Gastroesophageal sphincter (tissue), 4 donors: Measurements from ENCODE around the gene EXOC4. TPM values are rescaled to one million over a fixed set of nuclear protein-coding genes. Genes with fewer than 3 reads are reported as not detected.

Experiments used
- ATAC-seq: fragments of 150-250 bp; one replicate; pipeline ENCODE4 v1.9.1; 2016; ENCODE audit warnings: mild to moderate bottlenecking, moderate library complexity
- H3K27ac ChIP-seq, 4 donors: fragments of 200-600 bp; sonication (generic) in 3 of 4; 1 replicate in 3 of 4; 2 replicates in 1 of 4; pipeline ENCODE4 v1.5.1; 2016 to 2019
- H3K27me3 ChIP-seq: fragments of 200-600 bp; sonication (generic); one replicate; pipeline ENCODE4 v1.5.1; 2019
- H3K36me3 ChIP-seq, 2 donors: fragments of 200-600 bp; sonication (generic); one replicate each; pipeline ENCODE4 v1.5.1; 2019; ENCODE audit warnings: control low read depth in 1 of 2
- H3K4me1 ChIP-seq, 3 donors: fragments of 200-600 bp; sonication (generic); 1 replicate in 2 of 3; 2 replicates in 1 of 3; pipeline ENCODE4 v1.5.1; 2016 to 2019; ENCODE audit warnings: control low read depth in 2 of 3
- H3K4me3 ChIP-seq, 2 donors: fragments of 200-600 bp; sonication (generic); one replicate each; pipeline ENCODE4 v1.5.1; 2019; ENCODE audit warnings: mild to moderate bottlenecking in 1 of 2, moderate library complexity in 1 of 2
- H3K9me3 ChIP-seq, 3 donors: fragments of 200-600 bp; sonication (generic); one replicate each; pipeline ENCODE4 v1.5.1; 2017 to 2019; ENCODE audit warnings: control low read depth in 2 of 3
- CTCF ChIP-seq, 4 experiments: fragments of 200-600 bp in 2 of 4; fragments of 450-650 bp in 2 of 4; sonication (generic) in 1 of 4; IDR thresholded peaks; one replicate each; pipeline ENCODE4 v1.5.1; 2017 to 2019; ENCODE audit warnings: antibody characterized with exemption in 4 of 4, mild to moderate bottlenecking in 2 of 4, moderate library complexity in 2 of 4
- EP300 ChIP-seq: sonication (generic); formaldehyde crosslinking; IDR thresholded peaks from one replicate; pipeline ENCODE4 v1.6.1; 2017; ENCODE audit warnings: antibody characterized with exemption, mild to moderate bottlenecking
- POLR2A ChIP-seq, 2 donors: fragments of 450-650 bp; IDR thresholded peaks; one replicate each; pipeline ENCODE4 v1.6.1; 2017; ENCODE audit warnings: antibody characterized with exemption in 2 of 2, mild to moderate bottlenecking in 2 of 2, moderate library complexity in 1 of 2
- POLR2AphosphoS5 ChIP-seq: sonication (generic); formaldehyde crosslinking; IDR thresholded peaks from one replicate; pipeline ENCODE4 v1.6.1; 2017; ENCODE audit warnings: antibody characterized with exemption
- WGBS, 2 donors: methylation state at CpG; one replicate each; pipeline ENCODE4 v1.1.5; 2018; ENCODE audit warnings: low coverage in 1 of 2; 5-methylcytosine and 5-hydroxymethylcytosine counted together
- total RNA-seq, 4 donors: library from RNA; depleted of rRNA; stranded (reverse); fragments of >200 nt; gene quantifications; one replicate each; pipeline ENCODE4 v1.1.0, GENCODE V29; 2016

The EXOC4 gene
- total RNA-seq, 4 donors from 2014 or later: 46.3 to 85.8 (median 51.9) TPM

GRCh38 chr7:133330085-133330484, 77.2 kb downstream of the EXOC4 start:
- no peak for ATAC-seq
- no CpG with 5 or more reads among the region's 6 CpGs for WGBS, 2 donors
- H3K4me1 ChIP-seq: no peaks in the 10 kb centered on the region
- peaks cover 0 to 24% of the 10 kb centered on the region in 2 donors for H3K36me3 ChIP-seq
- no peak overlapping the region for H3K4me3 ChIP-seq
- no peaks in the 10 kb centered on the region for H3K27me3 ChIP-seq
- H3K27ac ChIP-seq: no peak overlapping the region
- TF ChIP-seq POLR2A (IDR thresholded peaks at IDR 0.05): no peak
- no peak for TF ChIP-seq POLR2AphosphoS5
- peaks cover 0 to 10% (median 0%) of the 10 kb centered on the region in 3 donors for H3K9me3 ChIP-seq

GRCh38 chr7:133331861-133332260, 79.0 kb downstream of the EXOC4 start:
- no peak overlapping the region for H3K4me3 ChIP-seq
- H3K9me3 ChIP-seq: peaks cover 0 to 4% (median 0%) of the 10 kb centered on the region in 3 donors
- H3K36me3 ChIP-seq: peaks cover 0 to 13% of the 10 kb centered on the region in 2 donors
- WGBS, 2 donors: 46 to 80% methylated on average over 1 of the region's 1 CpG
- no peak overlapping the region for H3K27ac ChIP-seq
- no peaks in the 10 kb centered on the region for H3K4me1 ChIP-seq
- no peak for ATAC-seq
- no peaks in the 10 kb centered on the region for H3K27me3 ChIP-seq
- TF ChIP-seq EP300 (no peak), POLR2A (IDR thresholded peaks at IDR 0.05) (no peak), POLR2AphosphoS5 (no peak), CTCF (IDR thresholded peaks at IDR 0.05) (no peak)

GRCh38 chr7:133339772-133340171, 86.9 kb downstream of the EXOC4 start:
- Histone ChIP-seq H3K4me3 (no peak overlapping the region), H3K27me3 (no peaks in the 10 kb centered on the region), H3K9me3 (peaks cover 0 to 39% (median 3%) of the 10 kb centered on the region in 3 donors), H3K4me1 (no peaks in the 10 kb centered on the region), H3K27ac (no peak overlapping the region), H3K36me3 (peaks cover 0 to 7% of the 10 kb centered on the region in 2 donors)
- no peak for TF ChIP-seq CTCF (IDR thresholded peaks at IDR 0.05)
- no peak for TF ChIP-seq POLR2A (IDR thresholded peaks at IDR 0.05)
- no peak for TF ChIP-seq POLR2AphosphoS5
- no peak for TF ChIP-seq EP300
- WGBS, 2 donors: 77 to 100% methylated on average over 2 of the region's 2 CpGs
- ATAC-seq: no peak

GRCh38 chr7:133344275-133344674, 91.4 kb downstream of the EXOC4 start:
- ATAC-seq: no peak
- no peaks in the 10 kb centered on the region for H3K36me3 ChIP-seq
- H3K4me1 ChIP-seq: peaks cover 0 to 6% (median 0%) of the 10 kb centered on the region in 3 donors
- no peaks in the 10 kb centered on the region for H3K27me3 ChIP-seq
- H3K9me3 ChIP-seq: peaks cover 0 to 34% (median 3%) of the 10 kb centered on the region in 3 donors
- TF ChIP-seq CTCF (IDR thresholded peaks at IDR 0.05) (no peak), EP300 (no peak), POLR2AphosphoS5 (no peak), POLR2A (IDR thresholded peaks at IDR 0.05) (no peak)
- 68 to 73% methylated on average over 2 to 3 of the region's 3 CpGs for WGBS, 2 donors
- H3K27ac ChIP-seq: no peak overlapping the region
- no peak overlapping the region for H3K4me3 ChIP-seq

GRCh38 chr7:133345690-133346421, 93.0 kb downstream of the EXOC4 start:
- Histone ChIP-seq H3K27ac (no peak overlapping the region), H3K36me3 (no peaks in the 10 kb centered on the region), H3K27me3 (no peaks in the 10 kb centered on the region), H3K4me1 (peaks cover 0 to 6% (median 0%) of the 10 kb centered on the region in 3 donors), H3K4me3 (no peak overlapping the region), H3K9me3 (peaks cover 0 to 20% (median 0%) of the 10 kb centered on the region in 3 donors)
- WGBS, 2 donors: 62 to 74% methylated on average over 5 to 8 of the region's 8 CpGs
- ATAC-seq: no peak
- TF ChIP-seq POLR2A (IDR thresholded peaks at IDR 0.05) (no peak), EP300 (no peak), CTCF (IDR thresholded peaks at IDR 0.05) (no peak), POLR2AphosphoS5 (no peak)
